Activated T-cell treated with anti-CD3 and anti-CD28 coated beads for 4 hours (primary cell): Measurements from ENCODE around the gene BCO1.

ENCODE experiments used
- DNase-seq: peaks from one replicate; pipeline ENCODE4 v3.0.0-alpha.2; 2020

The BCO1 gene

GRCh38 chr16:81232740-81233367 lies 5.6 kb upstream of the BCO1 start:
- DNase-seq, result no peak

GRCh38 chr16:81237282-81237681 lies 1.2 kb upstream of the BCO1 start:
- DNase-seq, result no peak

GRCh38 chr16:81237942-81238295 lies 570 bp upstream of the BCO1 start:
- DNase-seq, result no peak

- DNase-seq, result no peak
Measured at GRCh38 chr16:81239367-81240121, 1.1 kb downstream of the BCO1 start.

- no peak for DNase-seq
Measured at GRCh38 chr16:81241706-81242105, 3.2 kb downstream of the BCO1 start.

GRCh38 chr16:81242977-81243618 lies 4.6 kb downstream of the BCO1 start:
- no peak for DNase-seq

GRCh38 chr16:81243942-81244341 lies 5.5 kb downstream of the BCO1 start:
- DNase-seq, result no peak

- no peak for DNase-seq
Measured at GRCh38 chr16:81251871-81252270, 13.4 kb downstream of the BCO1 start.

GRCh38 chr16:81253141-81253540 lies 14.7 kb downstream of the BCO1 start:
- no peak for DNase-seq

GRCh38 chr16:81254922-81255526 lies 16.5 kb downstream of the BCO1 start:
- no peak for DNase-seq

GRCh38 chr16:81259916-81260315 lies 21.4 kb downstream of the BCO1 start:
- no peak for DNase-seq

GRCh38 chr16:81261049-81261648 lies 22.7 kb downstream of the BCO1 start:
- DNase-seq, result peak; percentile 2

GRCh38 chr16:81263470-81264220 lies 25.2 kb downstream of the BCO1 start:
- no peak for DNase-seq

GRCh38 chr16:81264386-81264785 lies 25.9 kb downstream of the BCO1 start:
- no peak for DNase-seq

GRCh38 chr16:81265052-81265451 lies 26.6 kb downstream of the BCO1 start:
- DNase-seq, result no peak

GRCh38 chr16:81265658-81266451 lies 27.4 kb downstream of the BCO1 start:
- DNase-seq, result no peak

- no peak for DNase-seq
Measured at GRCh38 chr16:81266680-81267095, 28.2 kb downstream of the BCO1 start.

GRCh38 chr16:81268509-81268908 lies 30.0 kb downstream of the BCO1 start:
- no peak for DNase-seq

- no peak for DNase-seq
Measured at GRCh38 chr16:81273223-81273950, 34.9 kb downstream of the BCO1 start.

- DNase-seq, result no peak
Measured at GRCh38 chr16:81275064-81275532, 36.6 kb downstream of the BCO1 start.

- DNase-seq, result no peak
Measured at GRCh38 chr16:81275795-81276194, 37.3 kb downstream of the BCO1 start.
